ENCODE data around the gene METTL21A. TPM values are rescaled to one million over a fixed set of nuclear protein-coding genes. Genes with fewer than 3 reads are reported as not detected.

Gene METTL21A
- total RNA-seq, result 10 to 100 TPM; 10.8 to 11.9 TPM
- polyA plus RNA-seq (2013, experiment 1 of 2), result 26.3 TPM
- polyA plus RNA-seq (2013, experiment 2 of 2), result 22.7 TPM
- total RNA-seq, result 13.0 to 54.3 (median 20.3) reads per million in 172 experiments

DNA sequence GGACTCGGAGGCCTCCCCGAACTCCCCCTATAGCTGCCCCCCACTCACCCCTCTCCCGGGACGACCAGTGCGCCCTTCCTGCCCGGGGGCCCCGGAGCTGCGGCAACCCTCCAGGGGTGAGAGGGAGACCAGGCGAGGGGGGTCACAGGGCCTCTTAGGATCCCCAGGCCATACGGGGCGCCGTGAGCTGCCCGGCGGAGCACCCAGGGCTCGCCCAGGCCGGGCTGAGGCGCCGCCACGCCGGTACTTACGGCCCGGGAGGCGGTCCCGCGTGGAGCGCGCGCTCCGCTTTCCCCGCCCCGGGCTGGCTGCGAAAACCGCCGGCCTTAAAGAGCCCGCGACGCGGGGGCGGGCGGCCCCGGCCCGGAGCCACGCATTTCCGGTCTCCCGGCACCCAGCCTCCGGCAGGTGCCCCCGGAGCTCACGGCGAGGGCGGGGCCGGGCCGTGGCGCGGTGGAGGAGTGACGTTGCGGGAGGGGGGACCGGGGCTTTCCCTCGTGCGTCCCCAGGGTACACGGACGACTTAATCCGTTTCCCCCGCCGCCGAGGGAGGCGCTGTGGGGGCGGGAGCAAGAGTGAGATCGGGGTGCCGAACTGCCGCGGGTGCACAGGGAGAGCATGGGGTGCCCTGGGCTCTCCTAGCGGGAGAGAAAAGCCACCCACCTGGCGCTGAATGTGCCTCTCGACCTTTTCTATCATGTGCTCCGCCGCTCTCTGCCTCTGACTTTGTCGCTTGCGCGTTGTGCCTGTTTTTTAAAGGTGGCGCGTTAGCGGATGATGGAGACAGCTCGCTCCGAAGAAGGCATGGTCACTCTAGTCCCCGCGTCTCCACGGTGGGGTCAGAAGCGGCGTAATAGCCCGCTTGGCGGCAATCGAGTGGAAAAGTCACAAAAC lies at the start of gene METTL21A:
Gene METTL21A, minus strand, starts transcription at position 381 of the 894 bp plus-strand sequence. CDS start 1,019 bp downstream, outside the sequence.
- TF ChIP-seq, protein P1, sequence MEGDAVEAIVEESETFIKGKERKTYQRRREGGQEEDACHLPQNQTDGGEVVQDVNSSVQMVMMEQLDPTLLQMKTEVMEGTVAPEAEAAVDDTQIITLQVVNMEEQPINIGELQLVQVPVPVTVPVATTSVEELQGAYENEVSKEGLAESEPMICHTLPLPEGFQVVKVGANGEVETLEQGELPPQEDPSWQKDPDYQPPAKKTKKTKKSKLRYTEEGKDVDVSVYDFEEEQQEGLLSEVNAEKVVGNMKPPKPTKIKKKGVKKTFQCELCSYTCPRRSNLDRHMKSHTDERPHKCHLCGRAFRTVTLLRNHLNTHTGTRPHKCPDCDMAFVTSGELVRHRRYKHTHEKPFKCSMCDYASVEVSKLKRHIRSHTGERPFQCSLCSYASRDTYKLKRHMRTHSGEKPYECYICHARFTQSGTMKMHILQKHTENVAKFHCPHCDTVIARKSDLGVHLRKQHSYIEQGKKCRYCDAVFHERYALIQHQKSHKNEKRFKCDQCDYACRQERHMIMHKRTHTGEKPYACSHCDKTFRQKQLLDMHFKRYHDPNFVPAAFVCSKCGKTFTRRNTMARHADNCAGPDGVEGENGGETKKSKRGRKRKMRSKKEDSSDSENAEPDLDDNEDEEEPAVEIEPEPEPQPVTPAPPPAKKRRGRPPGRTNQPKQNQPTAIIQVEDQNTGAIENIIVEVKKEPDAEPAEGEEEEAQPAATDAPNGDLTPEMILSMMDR (IDR thresholded peaks at IDR 0.05), result peak; percentile 68
- POLR2A ChIA-PET, result interaction anchor here (0.5 to 5.1 kb wide), 31 partner anchors 9 to 1945 kb away, joined by 3 to 194 read pairs (median 4); partner anchors contain the start of genes CCNYL1, CREB1, EEF1B2 and FASTKD2
- Mint-ChIP-seq H3K9me3 (no peaks in the 10 kb centered on the region), H3K36me3 (ENCODE audit: low read depth) (peaks cover 38% of the 10 kb centered on the region), H3K27ac (peak within 1 kb of the TSS; percentile 96), H3K4me3 (peak within 1 kb of the TSS; percentile 98), H3K27me3 (no peaks in the 10 kb centered on the region), H3K4me1 (ENCODE audit: low read depth) (peaks cover 51% of the 10 kb centered on the region)
- Histone ChIP-seq H3K36me3 (ENCODE audit: insufficient read depth, low read length) (peaks cover 24% of the 10 kb centered on the region), H3K9me3 (ENCODE audit: control insufficient read depth in 1 of 2, insufficient read depth in 1 of 2, low read length in 2 of 2) (no peaks in the 10 kb centered on the region), H3K27ac (ENCODE audit: low read depth in 1 of 2, low read length in 2 of 2) (peak within 1 kb of the TSS; percentile 97 to 98), H3K27me3 (ENCODE audit: control insufficient read depth in 1 of 2, insufficient read depth in 2 of 2, low read length in 2 of 2) (no peaks in the 10 kb centered on the region), H3K4me1 (ENCODE audit: insufficient read depth, low read length) (peaks cover 46% of the 10 kb centered on the region), H3K4me3 (ENCODE audit: low read length) (peak within 1 kb of the TSS; percentile 99)
- intact Hi-C loops (cut with DNase I, micrococcal nuclease), result loop anchor here (1.0 to 10.0 kb wide), 12 partner anchors 86 to 1460 kb away; partner anchors contain the start of genes CCNYL1 (in 1 of the 2), CREB1 (in 1 of the 2), FASTKD2 (in 1 of the 2) and KLF7 (in 1 of the 2)
- DNase-seq (peak; percentile 89 to 99 (median 92)), ATAC-seq (ENCODE audit: poor library complexity) (peak; percentile 77)
- CTCF ChIA-PET, result interaction anchor here (0.6 to 3.0 kb wide), 31 partner anchors 9 to 1463 kb away, joined by 3 to 29 read pairs (median 3); partner anchors contain the start of genes CCNYL1, CREB1, FASTKD2 and MDH1B

DNA sequence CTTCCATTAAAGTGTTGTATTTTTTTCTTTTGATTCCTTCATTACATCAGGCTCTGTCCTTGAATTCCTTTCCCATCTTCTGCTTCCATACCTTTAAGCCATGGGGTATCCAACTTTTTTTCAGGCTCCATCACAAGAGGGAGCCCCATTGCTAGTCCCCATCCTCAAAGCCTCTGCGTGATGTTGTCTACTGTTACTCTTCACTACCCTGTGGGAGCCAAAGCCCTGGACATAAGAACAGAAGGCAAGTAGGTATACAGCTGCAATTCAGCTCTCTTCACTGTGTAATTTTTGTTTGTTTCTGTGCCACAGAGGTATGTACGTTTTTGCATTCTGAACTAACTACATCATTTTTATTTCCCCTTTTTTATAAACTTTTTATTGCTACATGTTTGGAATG lies 49.6 kb upstream of the METTL21A start:
- H3K27me3 ChIP-seq (ENCODE audit: control insufficient read depth in 1 of 2, insufficient read depth in 2 of 2, low read length in 2 of 2), result no peaks in the 10 kb centered on the region
- ATAC-seq (ENCODE audit: poor library complexity), result no peak
- TF ChIP-seq, protein P1 (IDR thresholded peaks at IDR 0.05), result no peak
- no peaks in the 10 kb centered on the region for H3K4me1 ChIP-seq (ENCODE audit: insufficient read depth, low read length)
- ChIA-PET CTCF (no interaction called here), POLR2A (no interaction called here)
- Mint-ChIP-seq H3K4me1 (ENCODE audit: low read depth) (no peaks in the 10 kb centered on the region), H3K9me3 (no peaks in the 10 kb centered on the region), H3K27ac (no peak overlapping the region), H3K27me3 (peaks cover 16% of the 10 kb centered on the region), H3K36me3 (ENCODE audit: low read depth) (no peaks in the 10 kb centered on the region), H3K4me3 (no peak overlapping the region)
- H3K9me3 ChIP-seq (ENCODE audit: control insufficient read depth in 1 of 2, insufficient read depth in 1 of 2, low read length in 2 of 2), result no peaks in the 10 kb centered on the region
- DNase-seq, result no peak
- no peaks in the 10 kb centered on the region for H3K36me3 ChIP-seq (ENCODE audit: insufficient read depth, low read length)
- H3K4me3 ChIP-seq (ENCODE audit: low read length), result no peak overlapping the region
- no peak overlapping the region for H3K27ac ChIP-seq (ENCODE audit: low read depth in 1 of 2, low read length in 2 of 2)
- intact Hi-C loops (cut with DNase I, micrococcal nuclease), result no loop called here

DNA sequence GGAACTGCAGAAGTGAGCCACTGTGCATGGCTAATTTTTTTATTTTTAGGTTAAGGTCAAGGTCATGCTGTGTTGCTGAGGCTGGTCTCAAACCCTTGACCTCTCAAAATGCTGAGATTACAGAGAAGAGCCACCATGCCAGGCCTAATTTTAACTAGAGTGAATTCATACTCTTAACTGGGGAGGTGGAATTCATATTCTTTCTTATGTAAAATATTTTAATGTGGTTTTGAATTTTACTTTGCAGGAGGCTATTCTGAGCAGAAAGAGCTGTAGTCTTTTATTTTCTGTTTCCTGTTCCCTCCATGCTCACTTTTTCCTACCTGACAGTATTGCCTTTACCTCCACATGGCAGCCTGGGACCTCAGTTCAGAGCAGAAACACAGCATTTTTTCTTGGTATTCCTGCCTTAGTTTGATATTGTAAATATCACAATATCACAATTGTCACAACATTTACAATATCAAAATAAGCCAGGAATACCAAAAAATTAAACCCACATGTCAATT lies 49.1 kb upstream of the METTL21A start:
- Mint-ChIP-seq H3K9me3 (no peaks in the 10 kb centered on the region), H3K4me3 (no peak overlapping the region), H3K27ac (no peak overlapping the region), H3K4me1 (ENCODE audit: low read depth) (no peaks in the 10 kb centered on the region), H3K36me3 (ENCODE audit: low read depth) (no peaks in the 10 kb centered on the region), H3K27me3 (peaks cover 11% of the 10 kb centered on the region)
- Histone ChIP-seq H3K36me3 (ENCODE audit: insufficient read depth, low read length) (no peaks in the 10 kb centered on the region), H3K27me3 (ENCODE audit: control insufficient read depth in 1 of 2, insufficient read depth in 2 of 2, low read length in 2 of 2) (no peaks in the 10 kb centered on the region), H3K9me3 (ENCODE audit: control insufficient read depth in 1 of 2, insufficient read depth in 1 of 2, low read length in 2 of 2) (no peaks in the 10 kb centered on the region), H3K27ac (ENCODE audit: low read depth in 1 of 2, low read length in 2 of 2) (no peak overlapping the region), H3K4me1 (ENCODE audit: insufficient read depth, low read length) (no peaks in the 10 kb centered on the region), H3K4me3 (ENCODE audit: low read length) (no peak overlapping the region)
- DNase-seq, result no peak
- ChIA-PET CTCF (no interaction called here), POLR2A (no interaction called here)
- TF ChIP-seq, protein P1 (IDR thresholded peaks at IDR 0.05), result no peak
- no peak for ATAC-seq (ENCODE audit: poor library complexity)
- intact Hi-C loops (cut with DNase I, micrococcal nuclease), result no loop called here
